ENCODE results near the gene CNNM4. TPM values are rescaled to one million over a fixed set of nuclear protein-coding genes. Genes with fewer than 3 reads are reported as not detected.

The CNNM4 gene
- total and polyA plus RNA-seq, 7 donors, result 2.3 to 36.7 (median 6.6) TPM

DNA sequence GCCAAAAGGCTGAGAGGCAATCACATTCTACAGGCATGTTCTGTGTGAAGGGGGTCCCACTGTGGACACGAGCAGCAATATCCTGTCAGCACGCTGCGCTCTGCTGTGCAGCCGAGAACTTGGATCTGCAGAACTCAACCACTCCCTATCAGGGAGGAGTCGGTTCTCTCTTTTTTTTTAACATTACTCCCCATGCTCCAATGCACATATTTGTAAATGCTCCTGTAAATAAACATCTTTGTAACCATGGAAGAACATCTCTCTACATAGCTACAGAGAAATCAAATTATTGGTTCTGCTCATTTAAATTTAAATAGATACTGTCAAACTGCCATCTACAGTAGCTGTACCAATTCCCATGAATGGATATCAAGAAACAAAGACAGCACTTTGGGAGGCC, 86.1 kb downstream of the CNNM4 start:
- no peak for TF ChIP-seq EP300 (IDR thresholded peaks at IDR 0.05)
- TF ChIP-seq, protein P1, sequence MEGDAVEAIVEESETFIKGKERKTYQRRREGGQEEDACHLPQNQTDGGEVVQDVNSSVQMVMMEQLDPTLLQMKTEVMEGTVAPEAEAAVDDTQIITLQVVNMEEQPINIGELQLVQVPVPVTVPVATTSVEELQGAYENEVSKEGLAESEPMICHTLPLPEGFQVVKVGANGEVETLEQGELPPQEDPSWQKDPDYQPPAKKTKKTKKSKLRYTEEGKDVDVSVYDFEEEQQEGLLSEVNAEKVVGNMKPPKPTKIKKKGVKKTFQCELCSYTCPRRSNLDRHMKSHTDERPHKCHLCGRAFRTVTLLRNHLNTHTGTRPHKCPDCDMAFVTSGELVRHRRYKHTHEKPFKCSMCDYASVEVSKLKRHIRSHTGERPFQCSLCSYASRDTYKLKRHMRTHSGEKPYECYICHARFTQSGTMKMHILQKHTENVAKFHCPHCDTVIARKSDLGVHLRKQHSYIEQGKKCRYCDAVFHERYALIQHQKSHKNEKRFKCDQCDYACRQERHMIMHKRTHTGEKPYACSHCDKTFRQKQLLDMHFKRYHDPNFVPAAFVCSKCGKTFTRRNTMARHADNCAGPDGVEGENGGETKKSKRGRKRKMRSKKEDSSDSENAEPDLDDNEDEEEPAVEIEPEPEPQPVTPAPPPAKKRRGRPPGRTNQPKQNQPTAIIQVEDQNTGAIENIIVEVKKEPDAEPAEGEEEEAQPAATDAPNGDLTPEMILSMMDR (IDR thresholded peaks at IDR 0.05), result no peak
- no peak for TF ChIP-seq POLR2A (IDR thresholded peaks at IDR 0.05)
- TF ChIP-seq POLR2AphosphoS5 (IDR thresholded peaks at IDR 0.05), result no peak
- Histone ChIP-seq H3K36me3 (peaks cover 8 to 57% (median 33%) of the 10 kb centered on the region in 4 donors), H3K9me3 (no peaks in the 10 kb centered on the region), H3K27ac (no peak overlapping the region), H3K4me3 (no peak overlapping the region), H3K4me1 (no peaks in the 10 kb centered on the region), H3K27me3 (no peaks in the 10 kb centered on the region)
- WGBS, 2 donors, result 95 to 97% methylated on average over 5 of the region's 5 CpGs
- intact Hi-C loops (cut with DNase I), result no loop called here
- no peak for DNase-seq

DNA sequence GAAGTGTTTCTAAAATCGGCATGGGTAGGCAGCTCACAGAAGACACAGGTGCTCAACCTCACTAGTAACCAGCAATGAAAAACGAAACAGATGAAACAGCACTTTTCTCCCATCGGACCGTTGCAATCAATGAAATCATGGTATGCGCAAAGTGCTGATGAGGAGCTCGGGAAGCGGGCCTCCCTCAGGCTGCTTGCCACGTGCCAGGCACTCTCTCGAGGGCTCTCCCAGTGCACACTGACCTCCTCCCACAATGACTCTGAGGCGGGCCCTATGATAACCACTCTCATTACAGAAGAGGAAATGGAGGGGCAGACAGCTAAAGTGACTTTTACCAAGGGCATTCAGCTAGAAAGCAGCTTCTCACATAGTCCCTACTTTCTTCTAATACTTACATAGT, 86.9 kb downstream of the CNNM4 start:
- DNase-seq, result no peak
- no peaks in the 10 kb centered on the region for H3K9me3 ChIP-seq
- 87% methylated on average over 10 of the region's 10 CpGs for WGBS, 2 donors
- H3K4me3 ChIP-seq, result no peak overlapping the region
- no peaks in the 10 kb centered on the region for H3K4me1 ChIP-seq
- TF ChIP-seq POLR2AphosphoS5 (IDR thresholded peaks at IDR 0.05) (no peak), POLR2A (IDR thresholded peaks at IDR 0.05) (no peak), EP300 (IDR thresholded peaks at IDR 0.05) (no peak)
- TF ChIP-seq, protein P1 (IDR thresholded peaks at IDR 0.05), result no peak
- intact Hi-C loops (cut with DNase I), result no loop called here
- no peak overlapping the region for H3K27ac ChIP-seq
- no peaks in the 10 kb centered on the region for H3K27me3 ChIP-seq
- peaks cover 8 to 64% (median 36%) of the 10 kb centered on the region in 4 donors for H3K36me3 ChIP-seq

DNA sequence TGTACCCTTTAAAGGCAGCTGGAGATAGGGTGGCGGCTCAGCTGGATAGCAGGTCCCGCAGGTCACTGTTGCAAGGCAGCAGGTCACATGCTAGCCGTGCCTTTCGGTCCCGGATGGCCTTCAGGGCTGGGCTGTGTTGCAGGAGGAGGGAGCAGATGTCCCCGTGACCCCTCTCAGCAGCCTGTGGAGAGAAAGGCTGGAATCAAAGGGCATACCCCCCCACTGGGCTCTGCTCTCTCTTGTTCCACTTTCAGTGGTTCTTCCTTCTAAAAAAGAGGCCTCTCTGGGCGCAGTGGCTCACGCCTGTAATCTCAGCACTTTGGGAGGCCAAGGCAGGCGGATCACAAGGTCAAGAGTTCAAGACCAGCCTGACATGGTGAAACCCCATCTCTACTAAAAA, 87.6 kb downstream of the CNNM4 start:
- TF ChIP-seq POLR2AphosphoS5 (IDR thresholded peaks at IDR 0.05) (no peak), EP300 (IDR thresholded peaks at IDR 0.05) (no peak), POLR2A (IDR thresholded peaks at IDR 0.05) (no peak)
- TF ChIP-seq, protein P1 (IDR thresholded peaks at IDR 0.05), result no peak
- Histone ChIP-seq H3K27me3 (no peaks in the 10 kb centered on the region), H3K36me3 (peaks cover 8 to 71% (median 39%) of the 10 kb centered on the region in 4 donors), H3K4me1 (no peaks in the 10 kb centered on the region), H3K27ac (no peak overlapping the region), H3K9me3 (no peaks in the 10 kb centered on the region), H3K4me3 (no peak overlapping the region)
- DNase-seq, result no peak
- 90 to 92% methylated on average over 9 of the region's 9 CpGs for WGBS, 2 donors
- intact Hi-C loops (cut with DNase I), result no loop called here

DNA sequence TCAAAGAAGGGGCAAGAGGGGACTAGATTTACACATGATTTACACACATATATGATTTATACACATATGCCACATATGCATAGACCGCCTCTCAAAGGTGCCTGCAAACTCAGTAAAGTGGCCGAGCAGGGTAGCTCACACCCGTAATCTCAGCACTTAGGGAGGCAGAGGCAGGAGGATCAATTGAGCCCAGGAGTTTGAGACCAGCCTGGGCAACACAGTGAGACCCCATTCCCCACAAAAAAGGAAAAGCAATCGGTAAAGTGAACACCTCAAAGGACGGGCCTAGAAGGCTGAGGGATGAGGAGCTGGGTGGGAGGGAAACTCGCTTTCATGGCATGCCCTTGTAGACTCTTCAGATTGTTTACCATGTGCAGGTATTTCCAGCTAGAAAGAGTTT, 92.0 kb downstream of the CNNM4 start:
- intact Hi-C loops (cut with DNase I), result no loop called here
- H3K27me3 ChIP-seq, result no peaks in the 10 kb centered on the region
- DNase-seq, result no peak
- TF ChIP-seq, protein P1 (IDR thresholded peaks at IDR 0.05), result no peak
- TF ChIP-seq POLR2AphosphoS5 (IDR thresholded peaks at IDR 0.05), result no peak
- no peak for TF ChIP-seq EP300 (IDR thresholded peaks at IDR 0.05)
- no peak for TF ChIP-seq POLR2A (IDR thresholded peaks at IDR 0.05)
- H3K4me1 ChIP-seq, result peaks cover 0 to 18% (median 16%) of the 10 kb centered on the region in 4 donors
- WGBS, 2 donors, result 95 to 97% methylated on average over 6 of the region's 6 CpGs
- no peak overlapping the region for H3K27ac ChIP-seq
- no peaks in the 10 kb centered on the region for H3K9me3 ChIP-seq
- peaks cover 13 to 69% (median 43%) of the 10 kb centered on the region in 4 donors for H3K36me3 ChIP-seq
- H3K4me3 ChIP-seq, result no peak overlapping the region

DNA sequence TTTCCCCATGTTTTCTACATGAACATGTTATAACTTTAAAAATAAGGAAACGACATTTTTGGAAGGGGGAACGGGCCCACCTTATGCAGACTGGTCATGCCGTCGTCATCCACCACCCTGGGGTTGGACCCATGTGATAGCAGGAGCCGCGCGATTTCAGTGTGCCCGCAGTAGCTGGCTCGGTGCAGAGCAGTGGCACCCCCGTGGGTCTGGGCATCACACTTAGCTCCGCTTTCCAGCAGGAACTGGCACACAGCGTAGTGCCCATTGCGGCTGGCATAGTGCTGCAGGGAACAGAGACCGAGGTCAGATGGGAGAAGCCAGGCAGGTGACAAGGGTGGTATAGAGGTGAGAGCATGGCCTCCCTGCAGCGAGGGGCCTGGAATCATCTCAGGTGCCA, 92.6 kb downstream of the CNNM4 start:
- no peak for TF ChIP-seq POLR2A (IDR thresholded peaks at IDR 0.05)
- TF ChIP-seq EP300 (IDR thresholded peaks at IDR 0.05), result no peak
- no peak for TF ChIP-seq POLR2AphosphoS5 (IDR thresholded peaks at IDR 0.05)
- TF ChIP-seq, protein P1 (IDR thresholded peaks at IDR 0.05), result no peak
- no peaks in the 10 kb centered on the region for H3K27me3 ChIP-seq
- no peak overlapping the region for H3K4me3 ChIP-seq
- no peak overlapping the region for H3K27ac ChIP-seq
- intact Hi-C loops (cut with DNase I), result no loop called here
- peaks cover 6 to 62% (median 37%) of the 10 kb centered on the region in 4 donors for H3K36me3 ChIP-seq
- no peaks in the 10 kb centered on the region for H3K9me3 ChIP-seq
- H3K4me1 ChIP-seq, result peaks cover 0 to 21% (median 17%) of the 10 kb centered on the region in 4 donors
- WGBS, 2 donors, result 96 to 97% methylated on average over 15 of the region's 15 CpGs
- no peak for DNase-seq

Measured in sigmoid colon (tissue), 7 donors.